Uterus (tissue), 2 donors: Measurements from ENCODE around the gene STAC3.

Experiments
- CTCF ChIP-seq, 4 experiments: fragments of 200-600 bp in 2 of 4; fragments of 450-650 bp in 2 of 4; sonication (generic) in 2 of 4; IDR thresholded peaks; one replicate each; pipeline ENCODE4 v1.5.1; 2016 to 2019; ENCODE audit warnings: antibody characterized with exemption in 4 of 4, mild to moderate bottlenecking in 2 of 4, moderate library complexity in 1 of 4
- POLR2A ChIP-seq, 2 donors: fragments of 450-650 bp; IDR thresholded peaks; one replicate each; pipeline ENCODE4 v1.6.1; 2016; ENCODE audit warnings: antibody characterized with exemption in 2 of 2, mild to moderate bottlenecking in 1 of 2, moderate library complexity in 1 of 2

- TF ChIP-seq CTCF (IDR thresholded peaks at IDR 0.05) = no peak
- no peak for TF ChIP-seq POLR2A (IDR thresholded peaks at IDR 0.05)
Measured at GRCh38 chr12:57211791-57212700, 38.9 kb downstream of the STAC3 start.
